ENCODE results near the gene GUCY1B1. TPM values are rescaled to one million over a fixed set of nuclear protein-coding genes. Genes with fewer than 3 reads are reported as not detected.

Gene GUCY1B1
- total and polyA plus RNA-seq, 8 donors = 20.8 to 55.6 (median 47.0) TPM

- intact Hi-C loops (cut with DNase I) = no loop called here
- no peaks in the 10 kb centered on the region for H3K36me3 ChIP-seq
- peaks cover 0 to 5% of the 10 kb centered on the region in 2 donors for H3K27me3 ChIP-seq
- DNase-seq (no peak), ATAC-seq (no peak)
- H3K4me1 ChIP-seq = peaks cover 0 to 4% of the 10 kb centered on the region in 2 donors
- H3K27ac ChIP-seq = no peak overlapping the region
- H3K4me3 ChIP-seq = no peak overlapping the region
- TF ChIP-seq CTCF (IDR thresholded peaks at IDR 0.05) = no peak
- no peaks in the 10 kb centered on the region for H3K9me3 ChIP-seq
Measured at GRCh38 chr4:155765149-155765548, 6.3 kb downstream of the GUCY1B1 start.

GRCh38 chr4:155766622-155767021 is 7.8 kb downstream of the GUCY1B1 start:
- Histone ChIP-seq H3K27me3 (no peaks in the 10 kb centered on the region), H3K36me3 (no peaks in the 10 kb centered on the region), H3K9me3 (no peaks in the 10 kb centered on the region), H3K4me1 (peaks cover 0 to 4% of the 10 kb centered on the region in 2 donors), H3K4me3 (no peak overlapping the region), H3K27ac (no peak overlapping the region)
- no peak for ATAC-seq
- intact Hi-C loops (cut with DNase I) = no loop called here
- no peak for DNase-seq
- no peak for TF ChIP-seq CTCF (IDR thresholded peaks at IDR 0.05)

GRCh38 chr4:155768370-155768769 is 9.5 kb downstream of the GUCY1B1 start:
- no peak overlapping the region for H3K27ac ChIP-seq
- no peaks in the 10 kb centered on the region for H3K27me3 ChIP-seq
- DNase-seq (no peak), ATAC-seq (no peak)
- H3K36me3 ChIP-seq = no peaks in the 10 kb centered on the region
- no peaks in the 10 kb centered on the region for H3K9me3 ChIP-seq
- peaks cover 0 to 3% of the 10 kb centered on the region in 2 donors for H3K4me1 ChIP-seq
- TF ChIP-seq CTCF (IDR thresholded peaks at IDR 0.05) = no peak
- intact Hi-C loops (cut with DNase I) = no loop called here
- no peak overlapping the region for H3K4me3 ChIP-seq

GRCh38 chr4:155769090-155769489 is 10.3 kb downstream of the GUCY1B1 start:
- ATAC-seq (no peak), DNase-seq (no peak)
- H3K4me3 ChIP-seq = no peak overlapping the region
- no peak for TF ChIP-seq CTCF (IDR thresholded peaks at IDR 0.05)
- H3K9me3 ChIP-seq = no peaks in the 10 kb centered on the region
- H3K36me3 ChIP-seq = no peaks in the 10 kb centered on the region
- intact Hi-C loops (cut with DNase I) = no loop called here
- H3K27ac ChIP-seq = no peak overlapping the region
- no peaks in the 10 kb centered on the region for H3K27me3 ChIP-seq
- H3K4me1 ChIP-seq = peaks cover 0 to 3% of the 10 kb centered on the region in 2 donors

- no peak for TF ChIP-seq CTCF (IDR thresholded peaks at IDR 0.05)
- no peaks in the 10 kb centered on the region for H3K36me3 ChIP-seq
- DNase-seq = no peak
- H3K9me3 ChIP-seq = no peaks in the 10 kb centered on the region
- H3K4me3 ChIP-seq = no peak overlapping the region
- H3K4me1 ChIP-seq = peaks cover 0 to 3% of the 10 kb centered on the region in 2 donors
- H3K27me3 ChIP-seq = no peaks in the 10 kb centered on the region
- ATAC-seq = no peak
- intact Hi-C loops (cut with DNase I) = no loop called here
- no peak overlapping the region for H3K27ac ChIP-seq
Measured at GRCh38 chr4:155772459-155773195, 13.8 kb downstream of the GUCY1B1 start.

All from left lung (tissue), 10 donors.